K562 (cell line): ENCODE measurements around the gene HOXA11. TPM values are rescaled to one million over a fixed set of nuclear protein-coding genes. Genes with fewer than 3 reads are reported as not detected.
A peak's percentile ranks its signal among the peaks of the same experiment; 100 is the strongest.

Source experiments
- ATAC-seq: fragments of 200-7000 bp; cut with Tn5 transposase; 3 replicates; pipeline ENCODE4 v1.9.1; 2020; ENCODE audit warnings: moderate library complexity
- BruUV-seq: library from RNA; stranded (reverse); fragments of 400-500 nt; replicated peaks from 2 replicates; lab custom pipeline; 2021; lab: Mats Ljungman, UMichigan
- CTCF ChIA-PET: fragments of 300-600 bp; formaldehyde crosslinking; extraction: SDS; loops from one replicate; lab custom pipeline; 2021; ENCODE audit warnings: low intra/inter-chr PET ratio; lab: Yijun Ruan, JAX
- POLR2A ChIA-PET: fragments of 300-600, 350-650 bp; sonication (Branson Sonifier 250); formaldehyde crosslinking; extraction: SDS; loops from one replicate; lab custom pipeline; 2021; ENCODE audit warnings: antibody characterized with exemption, inconsistent platforms; lab: Yijun Ruan, JAX
- DNase-seq, 4 experiments: peaks; one replicate each; pipeline versions ENCODE4 v3.0.0 to v3.0.0-alpha.2; 2011 to 2018; ENCODE audit warnings: low spot score in 3 of 4, mixed read lengths in 3 of 4; ENCODE audit errors: extremely low read depth in 1 of 4
- FAIRE-seq: peaks from 2 replicates; lab custom pipeline; 2011; peaks lifted over from hg19 to GRCh38; lab: Jason Lieb, UNC
- H2AFZ ChIP-seq: 2 replicates; pipeline ENCODE4 v1.6.0; 2011; ENCODE audit warnings: low read depth, low read length, control low read depth, inconsistent platforms
- H3K27ac ChIP-seq: fragments of 200-600 bp; 3 replicates; pipeline ENCODE4 v1.8.0; 2011; ENCODE audit warnings: low read depth, mild to moderate bottlenecking, control low read depth, inconsistent platforms, low read length, moderate library complexity, mixed read lengths; ENCODE audit errors: extremely low read depth
- H3K27me3 ChIP-seq, 2 experiments: fragments of 300-600 bp in 1 of 2; 2 replicates in 1 of 2; 3 replicates in 1 of 2; pipeline versions ENCODE4 v1.6.0 to v1.8.0; 2011; ENCODE audit warnings: inconsistent platforms in 2 of 2, low read length in 2 of 2, mild to moderate bottlenecking in 1 of 2, mixed read lengths in 1 of 2, moderate library complexity in 1 of 2; ENCODE audit not compliant: control insufficient read depth in 2 of 2, insufficient read depth in 2 of 2
- H3K36me3 ChIP-seq: fragments of 300-600 bp; 3 replicates; pipeline ENCODE4 v1.8.0; 2011; ENCODE audit warnings: mild to moderate bottlenecking, low read length, inconsistent platforms; ENCODE audit not compliant: control insufficient read depth, insufficient read depth
- H3K4me1 ChIP-seq, 2 experiments: fragments of 200-600 bp in 1 of 2; replicated peaks in 1 of 2; 2 replicates in 1 of 2; 3 replicates in 1 of 2; pipeline versions ENCODE4 v1.5.1 to v1.8.0; 2011; ENCODE audit warnings: inconsistent platforms in 2 of 2, low read length in 2 of 2, mild to moderate bottlenecking in 1 of 2, mixed read lengths in 1 of 2, moderate library complexity in 1 of 2; ENCODE audit not compliant: control insufficient read depth in 2 of 2, insufficient read depth in 2 of 2
- H3K4me2 ChIP-seq: 2 replicates; pipeline ENCODE4 v1.6.1; 2011; ENCODE audit warnings: low read length, control low read depth, inconsistent platforms, mixed read lengths; ENCODE audit not compliant: insufficient read depth
- H3K4me3 ChIP-seq: fragments of 200-600 bp; sonication (generic), shearing (Covaris generic); 2 replicates; pipeline ENCODE4 v1.5.1; 2016; ENCODE audit warnings: control low read depth, inconsistent platforms
- H3K79me2 ChIP-seq: fragments of 200-600 bp; 3 replicates; pipeline ENCODE4 v1.8.0; 2011; ENCODE audit warnings: low read length, inconsistent platforms; ENCODE audit not compliant: control insufficient read depth, insufficient read depth
- H3K9ac ChIP-seq, 2 experiments: 2 replicates each; pipeline versions ENCODE4 v1.6.0 to v1.6.1; 2011; ENCODE audit warnings: low read depth in 2 of 2, low read length in 2 of 2, control low read depth in 1 of 2, inconsistent platforms in 1 of 2, mild to moderate bottlenecking in 1 of 2, mixed read lengths in 1 of 2; ENCODE audit not compliant: insufficient read depth in 1 of 2
- H3K9me1 ChIP-seq: one replicate; pipeline ENCODE4 v1.6.0; 2011; ENCODE audit warnings: inconsistent platforms, mild to moderate bottlenecking, low read length, moderate library complexity; ENCODE audit not compliant: control insufficient read depth, insufficient read depth
- H3K9me3 ChIP-seq: replicated peaks from 2 replicates; pipeline ENCODE4 v1.5.1; 2011; ENCODE audit warnings: low read depth, low read length, inconsistent platforms; ENCODE audit not compliant: control insufficient read depth, insufficient read depth
- H4K20me1 ChIP-seq: replicated peaks from 2 replicates; pipeline ENCODE4 v1.6.1; 2011; ENCODE audit warnings: low read length, inconsistent platforms, mixed read lengths; ENCODE audit not compliant: control insufficient read depth, insufficient read depth
- BRD4 ChIP-seq: fragments of 200-600 bp; sonication (generic); IDR thresholded peaks from 2 replicates; pipeline ENCODE4 v1.6.1; 2017; ENCODE audit warnings: inconsistent platforms
- CBFB ChIP-seq: sonication (generic); formaldehyde crosslinking; IDR thresholded peaks from 2 replicates; pipeline ENCODE4 v1.4.0; 2020; ENCODE audit warnings: mild to moderate bottlenecking, missing genetic modification reagents
- LCOR ChIP-seq: sonication (generic); formaldehyde crosslinking; IDR thresholded peaks from 2 replicates; pipeline ENCODE4 v1.8.0; 2022; ENCODE audit warnings: mild to moderate bottlenecking, missing genetic modification reagents
- RFX1 ChIP-seq: fragments of 450-650 bp; IDR thresholded peaks from 2 replicates; pipeline ENCODE4 v1.6.1; 2016; ENCODE audit warnings: mild to moderate bottlenecking, moderate library complexity
- ZNF239 ChIP-seq: fragments of 250-450 bp; sonication (Bioruptor Pico); IDR thresholded peaks from 2 replicates; pipeline ENCODE4 v1.4.0; 2020; ENCODE audit warnings: mild to moderate bottlenecking
- WGBS: fragments of 100-300 bp; shearing (Covaris generic); methylation state at CpG from one replicate; pipeline ENCODE4 v1.1.6; 2016; ENCODE audit warnings: low coverage, mixed read lengths; ENCODE audit not compliant: insufficient coverage; ENCODE audit errors: missing lambda C conversion rate; 5-methylcytosine and 5-hydroxymethylcytosine counted together
- in situ Hi-C: fragments of 300-500 bp; cut with MboI; formaldehyde crosslinking; loops from 4 replicates; pipeline ENCODE4 v1.15.0; 2018; ENCODE audit warnings: inconsistent platforms, mixed read lengths
- intact Hi-C: fragments of 100-400 bp; cut with micrococcal nuclease; formaldehyde crosslinking; loops from 2 replicates; pipeline ENCODE4 v1.14.2; 2022
- polyA plus RNA-seq, 8 experiments: library from polyadenylated mRNA; depleted of rRNA in 4 of 8; stranded (reverse) in 5 of 8; unstranded in 3 of 8; fragments of >200 nt; fragmentation: Nextera tagmentation in 2 of 8; fragmentation: Illumina TruSeq in 1 of 8; extraction: Ambion mirVana in 2 of 8; extraction: Trizol in 1 of 8; gene quantifications; 2 replicates each; pipeline versions ENCODE4 v1.2.1 to v1.2.3, GENCODE V29; 2011 to 2014; ENCODE audit warnings: inconsistent platforms in 1 of 8, missing spikeins in 1 of 8
- total RNA-seq, 7 experiments: library from RNA; depleted of rRNA in 6 of 7; stranded (reverse); fragments of >200 nt in 6 of 7; fragmentation: Illumina TruSeq in 2 of 7; extraction: Trizol in 2 of 7; gene quantifications; 2 replicates each; pipeline versions ENCODE4 v1.2.1 to v1.2.3, GENCODE V29; 2011 to 2021; ENCODE audit warnings: low replicate concordance in 1 of 7
- TF ChIP-seq, protein P1 (sequence below): fragments of 250-450 bp; sonication (Bioruptor Pico); IDR thresholded peaks from 2 replicates; pipeline ENCODE4 v1.4.0; 2020; ENCODE audit warnings: mild to moderate bottlenecking, moderate library complexity
- TF ChIP-seq, protein P2 (sequence below): fragments of 450-650 bp; IDR thresholded peaks from 2 replicates; pipeline ENCODE4 v1.6.1; 2016
- TF ChIP-seq, protein P3 (sequence below): fragments of 450-650 bp; conservative IDR thresholded peaks from 2 replicates; pipeline ENCODE4 v1.6.1; 2016; ENCODE audit warnings: missing genetic modification characterization, low read depth, mild to moderate bottlenecking, missing compliant biosample characterization, moderate library complexity

Gene HOXA11
- total and polyA plus RNA-seq, 9 of the 15 experiments (the other 6 are each of a cell fraction or from before 2014, with no cell fraction given): not detected

DNA sequence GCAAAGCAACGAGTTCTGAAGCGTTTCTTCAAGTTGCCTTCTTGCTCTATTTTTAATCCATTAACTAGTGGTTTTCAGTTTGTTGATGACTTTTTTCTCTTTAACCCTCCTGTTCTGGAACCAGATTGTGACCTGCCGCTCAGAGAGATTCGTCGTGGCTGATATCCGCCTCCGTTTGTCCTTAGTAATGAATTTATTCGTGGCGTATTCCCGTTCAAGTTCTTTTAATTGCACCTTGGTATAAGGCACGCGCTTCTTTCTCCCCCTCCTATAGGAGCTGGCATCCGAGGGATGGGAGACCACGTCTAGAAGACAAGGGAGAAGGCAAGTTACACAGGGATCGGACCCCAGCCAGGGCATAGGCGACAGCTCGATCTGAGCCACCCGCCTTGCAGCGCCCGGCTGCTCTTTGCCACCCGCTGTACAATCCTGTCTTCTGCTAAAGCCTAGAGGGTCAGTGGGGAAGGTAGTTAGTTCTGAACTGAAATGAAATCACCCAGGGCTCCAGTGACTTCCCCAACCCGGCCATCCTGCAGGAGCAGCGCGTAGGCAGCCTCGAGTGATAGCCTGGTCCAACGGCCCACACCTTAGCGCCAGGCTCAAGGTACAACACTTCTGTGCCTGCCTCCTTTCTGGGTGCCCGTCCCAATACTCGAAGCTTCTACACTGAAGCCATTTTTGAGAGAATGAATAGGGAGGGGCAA, 13.3 kb upstream of the HOXA11 start:
- Histone ChIP-seq H3K79me2 (no peaks in the 10 kb centered on the region), H3K27ac (no peak overlapping the region), H3K9me1 (no peaks in the 10 kb centered on the region), H3K4me3 (no peak overlapping the region), H3K36me3 (no peaks in the 10 kb centered on the region), H3K9ac (no peak overlapping the region), H3K27me3 (peaks cover 29 to 48% of the 10 kb centered on the region in 2 experiments), H4K20me1 (0 out of 2 replicates have a peak, but pooled peaks cover 3% of the 10 kb centered on the region), H2AFZ (no peak overlapping the region), H3K4me2 (no peak overlapping the region), H3K4me1 (peaks cover 0 to 11% of the 10 kb centered on the region in 2 experiments; a peak in 1 of 5 replicates), H3K9me3 (no peaks in the 10 kb centered on the region)
- ChIA-PET CTCF (interaction anchor here (2.5 to 2.8 kb wide), 2 partner anchors 378 to 723 kb away, joined by 11 to 25 read pairs; no protein-coding TSS in a partner anchor), POLR2A (interaction anchor here (0.7 kb wide), 1 partner anchor 542 kb away, joined by 3 read pairs; no protein-coding TSS in a partner anchor)
- 28% methylated on average over 27 of the region's 29 CpGs for WGBS
- no TSS peak for BruUV-seq
- in situ Hi-C loops (no loop called here), intact Hi-C loops (loop anchor here (5.0 kb wide), 2 partner anchors 379 to 574 kb away; no protein-coding TSS in a partner anchor)
- TF ChIP-seq ZNF239 (CRISPR knock-in tag): peak; percentile 89
- TF ChIP-seq RFX1: no peak
- TF ChIP-seq, protein P1, sequence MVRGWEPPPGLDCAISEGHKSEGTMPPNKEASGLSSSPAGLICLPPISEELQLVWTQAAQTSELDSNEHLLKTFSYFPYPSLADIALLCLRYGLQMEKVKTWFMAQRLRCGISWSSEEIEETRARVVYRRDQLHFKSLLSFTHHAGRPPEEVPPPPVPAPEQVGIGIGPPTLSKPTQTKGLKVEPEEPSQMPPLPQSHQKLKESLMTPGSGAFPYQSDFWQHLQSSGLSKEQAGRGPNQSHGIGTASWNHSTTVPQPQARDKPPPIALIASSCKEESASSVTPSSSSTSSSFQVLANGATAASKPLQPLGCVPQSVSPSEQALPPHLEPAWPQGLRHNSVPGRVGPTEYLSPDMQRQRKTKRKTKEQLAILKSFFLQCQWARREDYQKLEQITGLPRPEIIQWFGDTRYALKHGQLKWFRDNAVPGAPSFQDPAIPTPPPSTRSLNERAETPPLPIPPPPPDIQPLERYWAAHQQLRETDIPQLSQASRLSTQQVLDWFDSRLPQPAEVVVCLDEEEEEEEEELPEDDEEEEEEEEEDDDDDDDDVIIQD: peak; percentile 67; the same call in 1 of the 2 replicates
- no peak for TF ChIP-seq BRD4
- TF ChIP-seq, protein P2, sequence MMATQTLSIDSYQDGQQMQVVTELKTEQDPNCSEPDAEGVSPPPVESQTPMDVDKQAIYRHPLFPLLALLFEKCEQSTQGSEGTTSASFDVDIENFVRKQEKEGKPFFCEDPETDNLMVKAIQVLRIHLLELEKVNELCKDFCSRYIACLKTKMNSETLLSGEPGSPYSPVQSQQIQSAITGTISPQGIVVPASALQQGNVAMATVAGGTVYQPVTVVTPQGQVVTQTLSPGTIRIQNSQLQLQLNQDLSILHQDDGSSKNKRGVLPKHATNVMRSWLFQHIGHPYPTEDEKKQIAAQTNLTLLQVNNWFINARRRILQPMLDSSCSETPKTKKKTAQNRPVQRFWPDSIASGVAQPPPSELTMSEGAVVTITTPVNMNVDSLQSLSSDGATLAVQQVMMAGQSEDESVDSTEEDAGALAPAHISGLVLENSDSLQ: no peak
- TF ChIP-seq, protein P3, sequence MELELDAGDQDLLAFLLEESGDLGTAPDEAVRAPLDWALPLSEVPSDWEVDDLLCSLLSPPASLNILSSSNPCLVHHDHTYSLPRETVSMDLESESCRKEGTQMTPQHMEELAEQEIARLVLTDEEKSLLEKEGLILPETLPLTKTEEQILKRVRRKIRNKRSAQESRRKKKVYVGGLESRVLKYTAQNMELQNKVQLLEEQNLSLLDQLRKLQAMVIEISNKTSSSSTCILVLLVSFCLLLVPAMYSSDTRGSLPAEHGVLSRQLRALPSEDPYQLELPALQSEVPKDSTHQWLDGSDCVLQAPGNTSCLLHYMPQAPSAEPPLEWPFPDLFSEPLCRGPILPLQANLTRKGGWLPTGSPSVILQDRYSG (tag): no peak
- TF ChIP-seq CBFB (CRISPR knock-in tag): no peak
- no peak for TF ChIP-seq LCOR (CRISPR knock-in tag)
- FAIRE-seq (no peak), DNase-seq (no peak), ATAC-seq (no peak)
